Measurements from ENCODE around the gene FBXL20. TPM values are rescaled to one million over a fixed set of nuclear protein-coding genes. Genes with fewer than 3 reads are reported as not detected.

The FBXL20 gene
- total RNA-seq, 1 experiment from 2014 or later: 71.5 TPM

DNA sequence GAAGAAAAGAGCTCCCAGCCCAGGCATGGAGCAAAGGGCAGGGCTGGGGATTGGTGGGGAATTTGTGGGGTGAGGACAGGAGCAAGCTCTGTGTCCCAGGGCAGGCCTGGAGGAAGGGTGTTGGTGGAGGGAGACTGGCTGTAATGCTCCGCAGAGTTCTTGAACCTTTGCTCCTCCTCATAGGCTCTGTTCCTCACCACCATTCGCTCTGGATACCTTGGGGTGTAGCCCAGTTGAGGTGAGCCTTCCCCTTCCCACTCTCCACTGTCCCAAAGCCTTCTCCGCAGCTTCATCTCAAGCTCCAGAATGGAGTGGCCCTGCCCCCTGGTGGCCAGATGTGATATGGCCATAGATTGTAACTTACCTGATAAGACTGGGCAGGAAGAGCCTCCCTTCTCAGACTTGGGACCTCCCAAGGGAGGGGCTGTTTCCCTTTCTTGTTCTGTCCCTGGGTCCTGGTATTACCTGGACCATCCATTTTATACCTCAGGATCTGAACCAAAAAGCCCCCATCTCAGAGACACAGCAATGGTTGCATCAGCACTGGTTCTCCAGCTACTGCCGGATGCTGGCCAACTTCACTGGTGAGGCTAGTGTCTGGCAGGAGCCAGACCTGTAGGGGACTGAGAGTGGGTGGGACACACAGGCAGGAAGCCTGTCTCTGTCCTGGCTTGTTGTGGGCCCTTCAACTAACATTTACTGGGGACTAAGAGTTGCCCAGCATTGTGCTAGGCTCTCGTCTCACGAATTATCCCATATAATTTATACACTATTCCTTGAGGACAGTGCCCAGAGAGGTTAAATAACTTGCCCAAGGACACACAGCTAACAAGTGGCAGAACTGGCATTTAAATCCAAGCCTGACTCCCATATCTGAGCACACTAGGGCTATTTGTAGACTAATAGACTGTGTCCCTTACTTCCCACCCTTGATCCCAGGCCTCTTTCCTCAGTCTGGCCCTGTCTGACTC lies 156.5 kb downstream of the FBXL20 start:
- Mint-ChIP-seq H3K27ac (ENCODE audit: unreplicated experiment) (peak overlapping the region; percentile 3), H3K4me3 (ENCODE audit: low read depth, unreplicated experiment) (no peak overlapping the region), H3K27me3 (ENCODE audit: unreplicated experiment) (peaks cover 26% of the 10 kb centered on the region), H3K9me3 (ENCODE audit: low read depth, unreplicated experiment) (no peaks in the 10 kb centered on the region), H3K36me3 (ENCODE audit: insufficient read depth, unreplicated experiment) (peaks cover 21% of the 10 kb centered on the region), H3K4me1 (ENCODE audit: low read depth, unreplicated experiment) (peaks cover 15% of the 10 kb centered on the region)
- TF ChIP-seq, protein P1, sequence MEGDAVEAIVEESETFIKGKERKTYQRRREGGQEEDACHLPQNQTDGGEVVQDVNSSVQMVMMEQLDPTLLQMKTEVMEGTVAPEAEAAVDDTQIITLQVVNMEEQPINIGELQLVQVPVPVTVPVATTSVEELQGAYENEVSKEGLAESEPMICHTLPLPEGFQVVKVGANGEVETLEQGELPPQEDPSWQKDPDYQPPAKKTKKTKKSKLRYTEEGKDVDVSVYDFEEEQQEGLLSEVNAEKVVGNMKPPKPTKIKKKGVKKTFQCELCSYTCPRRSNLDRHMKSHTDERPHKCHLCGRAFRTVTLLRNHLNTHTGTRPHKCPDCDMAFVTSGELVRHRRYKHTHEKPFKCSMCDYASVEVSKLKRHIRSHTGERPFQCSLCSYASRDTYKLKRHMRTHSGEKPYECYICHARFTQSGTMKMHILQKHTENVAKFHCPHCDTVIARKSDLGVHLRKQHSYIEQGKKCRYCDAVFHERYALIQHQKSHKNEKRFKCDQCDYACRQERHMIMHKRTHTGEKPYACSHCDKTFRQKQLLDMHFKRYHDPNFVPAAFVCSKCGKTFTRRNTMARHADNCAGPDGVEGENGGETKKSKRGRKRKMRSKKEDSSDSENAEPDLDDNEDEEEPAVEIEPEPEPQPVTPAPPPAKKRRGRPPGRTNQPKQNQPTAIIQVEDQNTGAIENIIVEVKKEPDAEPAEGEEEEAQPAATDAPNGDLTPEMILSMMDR (IDR thresholded peaks at IDR 0.05; ENCODE audit: unreplicated experiment): peak; percentile 100
- no TSS peak for BruUV-seq (replicated peaks)
- intact Hi-C loops (cut with micrococcal nuclease; ENCODE audit: unreplicated experiment): loop anchor here (1.0 to 2.0 kb wide), 3 partner anchors 38 to 262 kb away; no protein-coding TSS in a partner anchor
- peak; percentile 100 for DNase-seq
- CTCF ChIA-PET: interaction anchor here (0.5 to 8.4 kb wide), 61 partner anchors 9 to 735 kb away, joined by 3 to 442 read pairs (median 4); partner anchors contain the start of genes ARL5C, CACNB1, CDK12 and FBXL20

DNA sequence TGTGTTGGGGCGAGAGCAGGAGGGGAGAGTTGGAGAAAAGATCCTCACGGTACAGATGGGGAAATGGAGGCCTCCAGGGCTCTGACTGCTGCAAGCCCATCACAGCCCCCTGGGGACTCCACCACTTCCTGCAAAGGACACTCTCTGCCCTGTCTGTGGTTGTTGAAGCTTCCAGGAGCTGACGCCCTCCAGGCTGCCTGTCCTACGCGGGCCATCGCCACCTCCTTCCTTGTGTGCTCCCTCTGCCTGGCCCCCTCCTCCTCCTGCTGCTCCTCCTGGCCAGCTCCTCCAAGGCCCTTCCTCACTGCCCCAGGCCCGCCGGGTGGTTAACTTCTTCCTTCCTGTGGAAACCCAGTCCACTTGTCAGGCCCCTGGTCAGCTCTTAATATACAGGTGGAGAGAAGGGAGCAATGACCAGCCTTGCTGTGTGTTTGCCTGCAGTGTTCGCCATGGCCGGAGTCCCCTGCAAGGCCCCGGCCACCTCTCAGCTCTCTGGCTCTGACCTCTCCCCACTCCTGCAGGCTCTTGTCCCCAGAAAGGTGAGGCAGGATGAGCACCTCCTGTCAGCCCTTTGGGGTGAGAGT lies 157.3 kb downstream of the FBXL20 start:
- BruUV-seq (replicated peaks): no TSS peak
- Mint-ChIP-seq H3K36me3 (ENCODE audit: insufficient read depth, unreplicated experiment) (peaks cover 20% of the 10 kb centered on the region), H3K27ac (ENCODE audit: unreplicated experiment) (no peak overlapping the region), H3K27me3 (ENCODE audit: unreplicated experiment) (peaks cover 26% of the 10 kb centered on the region), H3K9me3 (ENCODE audit: low read depth, unreplicated experiment) (no peaks in the 10 kb centered on the region), H3K4me1 (ENCODE audit: low read depth, unreplicated experiment) (peaks cover 23% of the 10 kb centered on the region), H3K4me3 (ENCODE audit: low read depth, unreplicated experiment) (no peak overlapping the region)
- CTCF ChIA-PET: interaction anchor here (0.6 to 8.4 kb wide), 57 partner anchors 8 to 736 kb away, joined by 3 to 442 read pairs (median 5); partner anchors contain the start of genes ARL5C, CACNB1, CDK12 and FBXL20
- intact Hi-C loops (cut with micrococcal nuclease; ENCODE audit: unreplicated experiment): loop anchor here (1.0 to 2.0 kb wide), 3 partner anchors 37 to 261 kb away; no protein-coding TSS in a partner anchor
- TF ChIP-seq, protein P1 (IDR thresholded peaks at IDR 0.05; ENCODE audit: unreplicated experiment): no peak
- no peak for DNase-seq

DNA sequence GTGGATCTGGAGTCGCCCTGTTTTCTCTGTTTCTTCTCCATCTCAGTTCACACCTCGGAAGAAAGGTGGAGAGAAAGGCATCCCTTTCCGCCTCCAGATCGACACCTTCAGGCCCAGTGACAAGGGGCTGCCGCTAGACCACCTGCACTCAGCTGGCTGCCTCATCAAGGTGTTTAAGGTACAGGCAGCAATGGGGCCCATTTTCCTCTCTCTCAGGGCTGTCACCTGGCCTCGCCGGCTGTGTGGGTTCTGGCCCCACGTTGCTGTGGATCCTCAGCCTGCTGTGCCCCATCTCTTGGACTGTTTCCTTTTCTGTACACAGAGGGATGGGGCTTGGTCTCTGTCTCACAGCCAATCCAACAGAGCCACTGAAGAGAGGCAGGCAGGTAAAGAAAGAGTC lies 158.3 kb downstream of the FBXL20 start:
- CTCF ChIA-PET: interaction anchor here (0.6 to 8.4 kb wide), 11 partner anchors 12 to 305 kb away, joined by 3 to 442 read pairs (median 35); partner anchors contain the start of genes ARL5C and PLXDC1
- no TSS peak for BruUV-seq (replicated peaks)

DNA sequence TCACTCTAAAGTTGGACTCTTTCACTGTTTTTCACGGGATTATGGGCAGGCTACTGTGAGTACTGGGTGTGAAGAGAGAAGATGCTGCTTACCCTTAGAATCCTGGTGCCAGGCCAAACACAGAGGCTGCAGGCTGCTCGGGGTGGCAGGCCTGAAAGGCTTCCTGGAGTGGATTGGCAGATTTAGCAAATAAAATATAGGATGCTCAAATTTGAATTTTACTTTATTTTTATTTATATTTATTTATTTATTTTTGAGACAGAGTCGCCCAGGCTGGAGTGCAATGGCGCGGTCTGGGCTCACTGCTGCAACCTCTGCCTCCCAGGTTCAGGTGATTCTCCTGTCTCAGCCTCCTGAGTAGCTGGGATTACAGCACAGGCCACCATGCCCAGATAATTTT lies 160.8 kb downstream of the FBXL20 start:
- H3K27ac Mint-ChIP-seq (ENCODE audit: unreplicated experiment): no peak overlapping the region
- intact Hi-C loops (cut with micrococcal nuclease; ENCODE audit: unreplicated experiment): no loop called here
- TF ChIP-seq, protein P1 (IDR thresholded peaks at IDR 0.05; ENCODE audit: unreplicated experiment): no peak
- no peaks in the 10 kb centered on the region for H3K9me3 Mint-ChIP-seq (ENCODE audit: low read depth, unreplicated experiment)
- no TSS peak for BruUV-seq (replicated peaks)
- no peak for DNase-seq
- H3K27me3 Mint-ChIP-seq (ENCODE audit: unreplicated experiment): peaks cover 15% of the 10 kb centered on the region
- CTCF ChIA-PET: interaction anchor here (0.7 to 8.4 kb wide), 3 partner anchors 34 to 257 kb away, joined by 6 to 442 read pairs (median 7); no protein-coding TSS in a partner anchor
- H3K4me1 Mint-ChIP-seq (ENCODE audit: low read depth, unreplicated experiment): peaks cover 31% of the 10 kb centered on the region
- peaks cover 17% of the 10 kb centered on the region for H3K36me3 Mint-ChIP-seq (ENCODE audit: insufficient read depth, unreplicated experiment)
- no peak overlapping the region for H3K4me3 Mint-ChIP-seq (ENCODE audit: low read depth, unreplicated experiment)

More for the DNA sequence above, 158.3 kb downstream of the FBXL20 start:
- no peaks in the 10 kb centered on the region for H3K9me3 Mint-ChIP-seq (ENCODE audit: low read depth, unreplicated experiment)
- H3K27ac Mint-ChIP-seq (ENCODE audit: unreplicated experiment): no peak overlapping the region
- DNase-seq: no peak
- no peak overlapping the region for H3K4me3 Mint-ChIP-seq (ENCODE audit: low read depth, unreplicated experiment)
- intact Hi-C loops (cut with micrococcal nuclease; ENCODE audit: unreplicated experiment): no loop called here
- peaks cover 26% of the 10 kb centered on the region for H3K27me3 Mint-ChIP-seq (ENCODE audit: unreplicated experiment)
- TF ChIP-seq, protein P1 (IDR thresholded peaks at IDR 0.05; ENCODE audit: unreplicated experiment): no peak
- H3K36me3 Mint-ChIP-seq (ENCODE audit: insufficient read depth, unreplicated experiment): peaks cover 20% of the 10 kb centered on the region
- H3K4me1 Mint-ChIP-seq (ENCODE audit: low read depth, unreplicated experiment): peaks cover 26% of the 10 kb centered on the region

All from Calu3 (cell line).